Measurements from ENCODE around the gene CENPK.

DNA sequence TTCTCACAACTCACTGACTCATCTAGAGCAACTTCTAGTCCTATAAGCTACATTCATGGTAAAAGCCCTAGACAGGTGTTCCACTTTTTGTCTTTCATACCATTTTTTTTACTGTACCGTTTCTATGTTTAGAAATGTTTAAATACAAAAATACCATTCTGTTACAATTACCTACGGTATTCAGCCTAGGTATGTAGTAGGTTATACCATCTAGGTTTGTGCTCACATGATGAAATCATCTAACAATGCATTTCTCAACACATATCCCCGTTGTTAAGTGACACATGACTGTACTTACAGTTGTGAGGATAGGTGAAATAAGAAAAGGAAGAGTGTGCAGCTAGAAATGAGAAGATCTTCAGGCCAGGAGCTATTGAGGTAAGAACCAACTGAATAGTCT lies 6.2 kb downstream of the CENPK start:
- TF ChIP-seq CTBP1 (IDR thresholded peaks at IDR 0.05; ENCODE audit: borderline replicate concordance): no peak
- TF ChIP-seq ELF4 (IDR thresholded peaks at IDR 0.05): no peak
- TF ChIP-seq L3MBTL2 (conservative IDR thresholded peaks at IDR 0.05): no peak
- no peak for TF ChIP-seq SP1 (IDR thresholded peaks at IDR 0.05)
- no peak for TF ChIP-seq FOXM1 (IDR thresholded peaks at IDR 0.05; ENCODE audit: borderline replicate concordance)
